Keratinocyte (primary cell): ENCODE results near the gene CDH16.
A peak's percentile ranks its signal among the peaks of the same experiment; 100 is the strongest.

Experiments used
- CTCF ChIP-seq, 3 experiments: IDR thresholded peaks in 1 of 3; conservative IDR thresholded peaks in 1 of 3; optimal IDR thresholded peaks in 1 of 3; 2 replicates in 2 of 3; 3 replicates in 1 of 3; pipeline versions ENCODE3 to v1.5.1; 2011; ENCODE audit warnings: low read length in 3 of 3, mild to moderate bottlenecking in 3 of 3, moderate library complexity in 2 of 3, control low read depth in 1 of 3, inconsistent platforms in 1 of 3; ENCODE audit not compliant: insufficient read depth in 2 of 3; ENCODE audit errors: extremely low read depth in 1 of 3
- EZH2 ChIP-seq: IDR thresholded peaks from one replicate; pipeline ENCODE4 v1.6.1; 2012; ENCODE audit warnings: inconsistent platforms, mild to moderate bottlenecking, low read length, moderate library complexity

- TF ChIP-seq CTCF (optimal IDR thresholded peaks at IDR 0.05 in 1 of 3, IDR thresholded peaks at IDR 0.05 in 1 of 3, conservative IDR thresholded peaks at IDR 0.05 in 1 of 3; ENCODE audit: extremely low read depth in 1 of 3, insufficient read depth in 2 of 3, low read length in 3 of 3) (peak; percentile 76 to 93 (median 79)), EZH2 (no peak)
These were observed 28.8 kb upstream of the CDH16 start for GRCh38 chr16:66947302-66948065.
